ENCODE measurements around the gene FKBP8.

DNA sequence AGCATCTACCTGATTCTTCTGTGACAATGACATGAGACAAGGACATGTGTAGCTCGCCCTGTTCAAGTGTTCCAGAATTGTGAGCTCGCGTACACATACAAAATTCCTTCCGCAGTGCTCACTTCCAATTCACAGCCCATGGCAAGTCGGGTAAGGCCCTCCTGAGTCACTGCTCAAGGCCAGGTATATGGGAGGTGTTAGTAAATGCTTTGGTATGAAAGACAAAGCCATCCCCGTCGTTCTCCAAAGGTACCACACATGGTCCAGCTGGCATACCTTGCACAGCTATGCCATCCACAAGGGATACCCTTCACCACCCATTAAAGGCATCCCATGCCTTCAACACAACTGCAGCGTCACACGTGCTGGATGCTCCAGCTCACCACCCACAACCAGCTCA lies 17.1 kb downstream of the FKBP8 start:
- TF ChIP-seq, protein P1, sequence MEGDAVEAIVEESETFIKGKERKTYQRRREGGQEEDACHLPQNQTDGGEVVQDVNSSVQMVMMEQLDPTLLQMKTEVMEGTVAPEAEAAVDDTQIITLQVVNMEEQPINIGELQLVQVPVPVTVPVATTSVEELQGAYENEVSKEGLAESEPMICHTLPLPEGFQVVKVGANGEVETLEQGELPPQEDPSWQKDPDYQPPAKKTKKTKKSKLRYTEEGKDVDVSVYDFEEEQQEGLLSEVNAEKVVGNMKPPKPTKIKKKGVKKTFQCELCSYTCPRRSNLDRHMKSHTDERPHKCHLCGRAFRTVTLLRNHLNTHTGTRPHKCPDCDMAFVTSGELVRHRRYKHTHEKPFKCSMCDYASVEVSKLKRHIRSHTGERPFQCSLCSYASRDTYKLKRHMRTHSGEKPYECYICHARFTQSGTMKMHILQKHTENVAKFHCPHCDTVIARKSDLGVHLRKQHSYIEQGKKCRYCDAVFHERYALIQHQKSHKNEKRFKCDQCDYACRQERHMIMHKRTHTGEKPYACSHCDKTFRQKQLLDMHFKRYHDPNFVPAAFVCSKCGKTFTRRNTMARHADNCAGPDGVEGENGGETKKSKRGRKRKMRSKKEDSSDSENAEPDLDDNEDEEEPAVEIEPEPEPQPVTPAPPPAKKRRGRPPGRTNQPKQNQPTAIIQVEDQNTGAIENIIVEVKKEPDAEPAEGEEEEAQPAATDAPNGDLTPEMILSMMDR (conservative IDR thresholded peaks at IDR 0.05; ENCODE audit: low read depth, low read length): no peak
- no peak for TF ChIP-seq EZH2 (IDR thresholded peaks at IDR 0.05; ENCODE audit: low read length, unreplicated experiment)

Data from PC-3 (cell line).